HEK293 (cell line): ENCODE data around the gene SRSF1.

Source experiments
- BCL6B ChIP-seq: fragments of 450-650 bp; formaldehyde crosslinking; IDR thresholded peaks from 2 replicates; pipeline ENCODE4 v1.5.1; 2017; ENCODE audit warnings: missing biosample characterization, missing genetic modification characterization
- CTCF ChIP-seq: fragments of 450-650 bp; formaldehyde crosslinking; IDR thresholded peaks from 2 replicates; pipeline ENCODE4 v1.5.1; 2016; ENCODE audit warnings: missing biosample characterization, missing genetic modification characterization
- EGR2 ChIP-seq: fragments of 450-650 bp; formaldehyde crosslinking; IDR thresholded peaks from 2 replicates; pipeline ENCODE4 v1.5.1; 2016; ENCODE audit warnings: low read depth, missing biosample characterization, missing genetic modification characterization
- REST ChIP-seq: fragments of 450-650 bp; formaldehyde crosslinking; IDR thresholded peaks from 2 replicates; pipeline ENCODE4 v1.5.1; 2016; ENCODE audit warnings: missing biosample characterization, missing genetic modification characterization
- ZFP41 ChIP-seq: fragments of 450-650 bp; formaldehyde crosslinking; IDR thresholded peaks from 2 replicates; pipeline ENCODE4 v1.5.1; 2016; ENCODE audit warnings: missing biosample characterization, missing genetic modification characterization, borderline replicate concordance
- ZNF133 ChIP-seq: fragments of 450-650 bp; formaldehyde crosslinking; IDR thresholded peaks from 2 replicates; pipeline ENCODE4 v1.5.1; 2016; ENCODE audit warnings: missing biosample characterization, missing genetic modification characterization
- ZNF184 ChIP-seq: fragments of 450-650 bp; IDR thresholded peaks from 2 replicates; pipeline ENCODE4 v1.5.1; 2018; ENCODE audit warnings: missing biosample characterization, mild to moderate bottlenecking, missing genetic modification characterization
- ZNF362 ChIP-seq: fragments of 450-650 bp; formaldehyde crosslinking; IDR thresholded peaks from 2 replicates; pipeline ENCODE4 v1.5.1; 2016; ENCODE audit warnings: missing biosample characterization, missing genetic modification characterization
- ZNF518A ChIP-seq: fragments of 450-650 bp; formaldehyde crosslinking; conservative IDR thresholded peaks from 2 replicates; pipeline ENCODE4 v1.5.1; 2016; ENCODE audit warnings: low read depth, missing biosample characterization, missing genetic modification characterization
- ZNF571 ChIP-seq: fragments of 450-650 bp; formaldehyde crosslinking; IDR thresholded peaks from 2 replicates; pipeline ENCODE4 v1.5.0; 2017; ENCODE audit warnings: missing biosample characterization, missing genetic modification characterization
- ZNF76 ChIP-seq: fragments of 450-650 bp; formaldehyde crosslinking; IDR thresholded peaks from 2 replicates; pipeline ENCODE4; 2016; ENCODE audit warnings: low read depth, missing biosample characterization, missing genetic modification characterization, borderline replicate concordance
- ZSCAN5A ChIP-seq: fragments of 450-650 bp; formaldehyde crosslinking; IDR thresholded peaks from 2 replicates; pipeline ENCODE4 v1.5.1; 2016; ENCODE audit warnings: missing biosample characterization, missing genetic modification characterization

GRCh38 chr17:57984261-57984890 is 22.7 kb downstream of the SRSF1 start:
- TF ChIP-seq CTCF, result no peak
- no peak for TF ChIP-seq ZNF184
- TF ChIP-seq BCL6B, result no peak
- TF ChIP-seq REST (tag by site-specific recombination), result no peak
- no peak for TF ChIP-seq ZNF133
- TF ChIP-seq ZNF518A, result no peak
- no peak for TF ChIP-seq ZFP41 (tag by site-specific recombination)
- no peak for TF ChIP-seq ZNF362 (tag by site-specific recombination)
- no peak for TF ChIP-seq EGR2
- TF ChIP-seq ZSCAN5A, result no peak
- TF ChIP-seq ZNF571 (tag by site-specific recombination), result no peak
- no peak for TF ChIP-seq ZNF76 (tag by site-specific recombination)
